GM12872 (cell line): Measurements from ENCODE around the gene PAX2.

Experiments
- TF ChIP-seq, protein P1 (sequence below): IDR thresholded peaks from 3 replicates; pipeline ENCODE4 v1.5.1; 2011; ENCODE audit warnings: low read depth, mild to moderate bottlenecking, low read length, moderate library complexity; ENCODE audit not compliant: insufficient read depth

Gene PAX2

DNA sequence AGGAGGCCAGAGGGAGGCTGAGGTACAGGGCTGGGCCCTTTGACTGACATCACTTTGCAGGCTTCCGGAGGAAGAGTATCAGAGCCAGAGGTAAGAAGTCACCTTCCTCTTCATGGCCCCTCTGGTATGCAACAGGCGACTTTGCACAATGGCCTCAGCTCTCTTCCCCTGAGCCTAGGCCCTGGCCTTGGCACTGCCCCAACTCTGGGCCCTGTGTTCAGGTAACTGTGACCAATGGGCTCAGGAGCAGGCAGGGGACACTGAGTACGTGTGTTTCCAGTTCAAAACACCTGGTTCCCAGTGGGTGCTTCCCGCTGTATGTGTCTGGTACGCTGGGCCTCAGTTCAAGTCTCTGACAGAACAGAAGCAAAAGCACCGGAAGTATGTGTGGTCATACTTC is 12.1 kb upstream of the PAX2 start:
- TF ChIP-seq, protein P1, sequence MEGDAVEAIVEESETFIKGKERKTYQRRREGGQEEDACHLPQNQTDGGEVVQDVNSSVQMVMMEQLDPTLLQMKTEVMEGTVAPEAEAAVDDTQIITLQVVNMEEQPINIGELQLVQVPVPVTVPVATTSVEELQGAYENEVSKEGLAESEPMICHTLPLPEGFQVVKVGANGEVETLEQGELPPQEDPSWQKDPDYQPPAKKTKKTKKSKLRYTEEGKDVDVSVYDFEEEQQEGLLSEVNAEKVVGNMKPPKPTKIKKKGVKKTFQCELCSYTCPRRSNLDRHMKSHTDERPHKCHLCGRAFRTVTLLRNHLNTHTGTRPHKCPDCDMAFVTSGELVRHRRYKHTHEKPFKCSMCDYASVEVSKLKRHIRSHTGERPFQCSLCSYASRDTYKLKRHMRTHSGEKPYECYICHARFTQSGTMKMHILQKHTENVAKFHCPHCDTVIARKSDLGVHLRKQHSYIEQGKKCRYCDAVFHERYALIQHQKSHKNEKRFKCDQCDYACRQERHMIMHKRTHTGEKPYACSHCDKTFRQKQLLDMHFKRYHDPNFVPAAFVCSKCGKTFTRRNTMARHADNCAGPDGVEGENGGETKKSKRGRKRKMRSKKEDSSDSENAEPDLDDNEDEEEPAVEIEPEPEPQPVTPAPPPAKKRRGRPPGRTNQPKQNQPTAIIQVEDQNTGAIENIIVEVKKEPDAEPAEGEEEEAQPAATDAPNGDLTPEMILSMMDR = no peak

DNA sequence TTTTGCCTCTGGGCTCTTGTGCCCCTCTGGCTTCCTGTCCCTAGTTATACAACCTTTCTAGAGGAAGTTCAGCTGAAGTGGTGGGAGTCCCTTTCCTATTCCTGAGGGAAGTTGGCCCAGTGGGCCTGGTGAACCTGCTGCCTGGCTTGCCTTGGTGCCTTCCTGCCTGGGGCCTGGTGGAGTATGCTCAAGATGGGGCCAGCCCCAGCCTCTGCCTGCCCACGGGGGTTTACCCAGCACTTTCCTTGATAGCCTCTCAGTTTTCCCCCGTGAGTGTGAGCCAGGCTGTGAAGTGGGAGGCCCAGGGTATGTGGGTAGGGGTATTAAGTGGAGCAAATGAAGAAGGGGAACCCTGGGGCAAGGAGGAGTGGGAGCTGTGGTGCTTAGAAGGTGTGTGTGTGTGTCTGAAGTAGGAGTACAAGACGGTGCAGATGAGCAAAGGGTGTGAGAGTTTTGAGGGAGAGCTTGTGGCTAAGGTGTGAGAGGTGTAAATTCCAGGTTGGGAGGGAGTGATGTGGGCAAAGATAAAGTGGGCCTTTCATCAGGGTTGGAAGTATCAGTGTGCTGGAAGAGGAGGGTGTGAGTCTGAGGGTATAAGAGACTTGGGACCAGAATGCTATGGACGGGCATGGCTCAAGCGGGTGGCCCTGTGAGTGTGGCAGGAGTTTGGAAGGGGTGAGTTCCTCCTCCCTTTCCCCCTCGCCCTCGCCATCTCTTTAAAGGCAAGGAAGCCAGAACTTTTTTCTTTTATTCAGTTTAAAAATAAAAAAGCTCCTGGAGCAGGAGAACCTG is 10.9 kb upstream of the PAX2 start:
- TF ChIP-seq, protein P1 = no peak

DNA sequence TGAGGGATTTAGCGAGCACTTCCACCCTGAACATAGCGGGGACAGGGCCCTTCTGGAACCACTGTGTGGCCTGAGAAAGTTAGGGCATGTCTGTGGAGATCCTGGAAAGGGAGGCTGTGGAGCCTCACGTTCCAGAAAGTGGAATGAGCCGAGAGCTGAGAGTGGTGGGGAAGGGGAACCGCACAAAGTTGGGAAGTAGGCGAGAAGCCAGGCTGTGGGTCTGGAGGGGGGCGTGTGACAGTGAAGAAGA is 10.4 kb upstream of the PAX2 start:
- TF ChIP-seq, protein P1 = no peak

DNA sequence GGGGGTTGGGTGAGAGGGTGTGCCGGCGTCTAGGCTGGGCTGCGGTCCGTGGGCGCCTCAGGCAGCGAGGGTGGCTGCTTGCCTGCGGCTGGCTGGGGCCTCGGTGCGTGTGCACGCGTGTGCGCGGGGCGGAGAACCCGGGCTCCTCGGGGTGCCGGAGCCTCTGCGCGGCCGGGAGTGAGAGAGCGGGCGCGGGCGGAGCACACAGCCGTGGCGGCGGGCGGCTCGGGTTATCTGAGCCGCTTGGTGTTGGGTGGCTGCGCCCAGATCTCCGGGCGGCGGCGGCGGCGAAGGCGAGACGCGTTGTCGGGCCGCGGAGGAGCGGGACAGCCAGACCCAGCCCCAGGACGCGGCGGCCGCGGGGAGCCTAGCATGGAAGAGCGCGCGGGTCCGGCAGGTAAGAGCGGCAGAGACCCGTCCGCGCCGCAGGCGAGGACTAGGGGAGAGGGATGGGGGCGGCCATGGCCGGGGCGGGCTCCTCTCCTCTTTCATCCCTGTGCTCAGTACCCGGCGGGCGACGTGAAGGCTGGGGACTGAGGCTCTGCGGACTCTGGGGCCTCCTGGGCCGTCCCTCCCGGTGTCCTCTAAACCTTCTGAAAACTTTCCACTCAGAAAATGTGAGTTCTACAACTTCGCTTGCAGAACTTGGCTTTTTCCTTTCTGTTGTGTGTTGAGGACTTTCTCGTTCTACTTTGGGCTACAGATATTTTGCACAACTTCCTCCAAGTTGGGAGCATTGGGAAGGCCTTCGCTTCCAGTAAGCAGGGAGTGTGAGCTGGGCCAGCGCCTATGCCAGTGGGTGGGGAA is 9.8 kb upstream of the PAX2 start:
- TF ChIP-seq, protein P1 = no peak

DNA sequence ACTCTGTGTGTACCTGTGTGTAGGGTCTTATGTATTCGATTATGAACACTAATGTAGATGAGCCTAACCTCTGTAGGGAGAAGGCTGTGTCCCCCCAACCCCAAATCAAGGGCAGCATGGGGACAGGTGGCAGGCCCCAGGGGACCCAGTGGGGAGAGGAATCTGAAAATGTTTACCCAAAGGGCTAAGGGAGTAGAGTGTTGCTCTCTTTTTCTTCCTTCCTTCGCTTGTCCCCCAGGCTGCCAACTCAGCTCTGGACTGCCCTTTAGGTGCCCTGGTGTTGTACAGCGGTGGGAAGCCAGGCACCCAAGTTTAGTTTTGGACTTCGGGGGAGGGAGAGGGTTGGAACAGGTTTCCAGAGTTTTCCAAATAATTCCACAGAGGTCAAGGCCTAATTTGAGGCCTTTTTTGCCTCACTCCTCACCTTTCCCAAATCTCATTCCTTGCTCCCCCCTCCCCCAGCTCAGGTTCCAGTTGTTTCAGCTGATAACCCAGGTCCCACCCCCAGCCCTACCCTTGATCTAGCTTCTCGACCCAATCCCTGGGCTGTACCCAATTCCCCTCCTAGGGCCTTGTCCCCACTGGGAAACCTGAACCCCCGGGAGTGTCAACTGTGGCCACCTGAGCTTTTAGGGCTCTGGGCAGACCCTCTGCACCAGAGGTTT is 9.1 kb upstream of the PAX2 start:
- TF ChIP-seq, protein P1 = no peak

DNA sequence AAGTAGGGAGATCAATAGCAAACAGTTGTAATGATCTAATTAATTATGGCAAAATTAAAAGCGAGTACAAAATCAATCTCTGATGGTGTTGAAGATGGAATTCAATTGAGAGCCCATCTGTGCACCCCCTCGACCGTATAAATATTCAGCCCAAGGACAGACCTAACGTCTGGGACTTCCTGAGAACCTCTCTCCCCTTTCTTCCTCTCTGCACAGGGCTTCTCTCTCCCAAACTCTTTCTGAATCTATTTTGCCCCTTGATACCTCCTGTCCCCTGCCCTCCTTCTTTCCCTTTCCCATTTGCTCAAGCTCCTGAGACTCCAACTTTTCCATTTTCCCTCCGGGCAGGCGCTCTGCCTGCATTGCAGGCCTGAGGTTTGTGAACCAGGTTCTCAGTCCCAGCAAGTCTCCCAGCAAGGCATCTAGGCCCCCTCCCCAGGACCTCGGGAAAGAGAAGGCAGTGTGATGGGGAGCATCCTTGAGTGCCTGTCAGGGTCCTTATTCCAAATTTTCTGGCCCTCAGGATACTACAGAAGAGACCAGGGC is 8.5 kb upstream of the PAX2 start:
- TF ChIP-seq, protein P1 = no peak
